ENCODE measurements around the gene SLC4A4. TPM values are rescaled to one million over a fixed set of nuclear protein-coding genes. Genes with fewer than 3 reads are reported as not detected.

The SLC4A4 gene
- total RNA-seq, 1 donor from 2014 or later, result 3.0 TPM

GRCh38 chr4:71593311-71593710, 254.5 kb downstream of the SLC4A4 start:
- H3K4me1 Mint-ChIP-seq (ENCODE audit: low read depth, unreplicated experiment), result no peaks in the 10 kb centered on the region
- no peak overlapping the region for H3K9ac ChIP-seq (ENCODE audit: low read length)
- no peaks in the 10 kb centered on the region for H3K9me3 ChIP-seq (ENCODE audit: insufficient read depth, low read depth, low read length)
- no peaks in the 10 kb centered on the region for H3K36me3 ChIP-seq (ENCODE audit: insufficient read depth, low read length)
- no peak overlapping the region for H3K4me3 ChIP-seq (ENCODE audit: insufficient read depth, low read depth, low read length)
- H3K27ac Mint-ChIP-seq (ENCODE audit: unreplicated experiment), result no peak overlapping the region
- no peaks in the 10 kb centered on the region for H3K79me2 ChIP-seq (ENCODE audit: insufficient read depth, low read length)
- peak; percentile 29 for DNase-seq (ENCODE audit: low read depth)
- TF ChIP-seq EZH2 (IDR thresholded peaks at IDR 0.05; ENCODE audit: insufficient read depth, low read length) (no peak), CTCF (IDR thresholded peaks at IDR 0.05; ENCODE audit: insufficient read depth, low read depth, low read length) (no peak)
- H2AFZ ChIP-seq (ENCODE audit: low read depth, low read length), result no peak overlapping the region
- no peak overlapping the region for H3K4me3 Mint-ChIP-seq (ENCODE audit: unreplicated experiment)
- no peak overlapping the region for H3K27ac ChIP-seq (ENCODE audit: low read depth, low read length)
- no peaks in the 10 kb centered on the region for H3K36me3 Mint-ChIP-seq (ENCODE audit: low read depth, unreplicated experiment)
- no peaks in the 10 kb centered on the region for H3K27me3 ChIP-seq (ENCODE audit: insufficient read depth, low read length)
- peaks cover 4% of the 10 kb centered on the region for H3K9me3 Mint-ChIP-seq (ENCODE audit: unreplicated experiment)
- no peaks in the 10 kb centered on the region for H3K4me1 ChIP-seq (ENCODE audit: insufficient read depth, low read length)
- no peaks in the 10 kb centered on the region for H4K20me1 ChIP-seq (ENCODE audit: insufficient read depth, low read length)
- no peak overlapping the region for H3K4me2 ChIP-seq (ENCODE audit: low read length)
- H3K27me3 Mint-ChIP-seq (ENCODE audit: low read depth, unreplicated experiment), result no peaks in the 10 kb centered on the region
- no peak for FAIRE-seq

DNA sequence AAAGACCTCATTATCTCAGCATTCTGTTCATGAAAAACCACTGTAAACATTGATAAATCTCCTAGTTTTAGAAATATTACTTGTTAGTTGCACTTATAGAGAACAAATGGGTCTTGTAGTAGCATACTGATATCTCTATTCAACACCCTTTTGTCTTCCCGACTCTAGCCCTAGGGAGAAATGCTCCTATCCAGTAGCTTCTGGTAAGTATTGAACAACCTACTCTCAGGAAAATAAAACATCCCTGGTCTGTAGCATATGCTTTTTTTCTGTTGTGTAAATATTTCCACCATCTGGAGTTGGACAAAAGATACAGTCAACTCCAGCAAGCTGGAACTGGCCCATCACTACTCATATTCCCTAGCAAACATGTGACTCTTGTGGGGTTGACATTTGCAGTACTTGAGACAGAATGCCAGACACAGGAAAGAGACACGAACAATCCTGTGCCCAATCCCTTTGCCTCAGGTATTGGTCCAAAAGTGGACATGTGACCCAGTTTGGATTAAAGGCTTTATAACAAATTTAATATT, 256.8 kb downstream of the SLC4A4 start:
- DNase-seq (ENCODE audit: low read depth) (no peak), FAIRE-seq (no peak)
- no peaks in the 10 kb centered on the region for H3K36me3 ChIP-seq (ENCODE audit: insufficient read depth, low read length)
- H3K4me3 Mint-ChIP-seq (ENCODE audit: unreplicated experiment), result no peak overlapping the region
- H3K4me1 Mint-ChIP-seq (ENCODE audit: low read depth, unreplicated experiment), result no peaks in the 10 kb centered on the region
- no peaks in the 10 kb centered on the region for H3K79me2 ChIP-seq (ENCODE audit: insufficient read depth, low read length)
- H3K4me1 ChIP-seq (ENCODE audit: insufficient read depth, low read length), result no peaks in the 10 kb centered on the region
- H3K27me3 Mint-ChIP-seq (ENCODE audit: low read depth, unreplicated experiment), result no peaks in the 10 kb centered on the region
- no peak overlapping the region for H3K4me2 ChIP-seq (ENCODE audit: low read length)
- H4K20me1 ChIP-seq (ENCODE audit: insufficient read depth, low read length), result no peaks in the 10 kb centered on the region
- no peak overlapping the region for H2AFZ ChIP-seq (ENCODE audit: low read depth, low read length)
- no peak overlapping the region for H3K27ac Mint-ChIP-seq (ENCODE audit: unreplicated experiment)
- no peaks in the 10 kb centered on the region for H3K9me3 ChIP-seq (ENCODE audit: insufficient read depth, low read depth, low read length)
- TF ChIP-seq EZH2 (IDR thresholded peaks at IDR 0.05; ENCODE audit: insufficient read depth, low read length) (no peak), CTCF (IDR thresholded peaks at IDR 0.05; ENCODE audit: insufficient read depth, low read depth, low read length) (no peak)
- no peaks in the 10 kb centered on the region for H3K9me3 Mint-ChIP-seq (ENCODE audit: unreplicated experiment)
- H3K4me3 ChIP-seq (ENCODE audit: insufficient read depth, low read depth, low read length), result no peak overlapping the region
- no peak overlapping the region for H3K9ac ChIP-seq (ENCODE audit: low read length)
- H3K27me3 ChIP-seq (ENCODE audit: insufficient read depth, low read length), result no peaks in the 10 kb centered on the region
- H3K27ac ChIP-seq (ENCODE audit: low read depth, low read length), result no peak overlapping the region
- H3K36me3 Mint-ChIP-seq (ENCODE audit: low read depth, unreplicated experiment), result no peaks in the 10 kb centered on the region

- Histone ChIP-seq H3K36me3 (ENCODE audit: insufficient read depth, low read length) (no peaks in the 10 kb centered on the region), H3K4me2 (ENCODE audit: low read length) (no peak overlapping the region), H3K79me2 (ENCODE audit: insufficient read depth, low read length) (no peaks in the 10 kb centered on the region), H3K4me3 (ENCODE audit: insufficient read depth, low read depth, low read length) (no peak overlapping the region), H3K27me3 (ENCODE audit: insufficient read depth, low read length) (no peaks in the 10 kb centered on the region), H3K27ac (ENCODE audit: low read depth, low read length) (no peak overlapping the region), H2AFZ (ENCODE audit: low read depth, low read length) (no peak overlapping the region), H3K9me3 (ENCODE audit: insufficient read depth, low read depth, low read length) (no peaks in the 10 kb centered on the region), H3K9ac (ENCODE audit: low read length) (no peak overlapping the region), H3K4me1 (ENCODE audit: insufficient read depth, low read length) (peaks cover 10% of the 10 kb centered on the region), H4K20me1 (ENCODE audit: insufficient read depth, low read length) (no peaks in the 10 kb centered on the region)
- Mint-ChIP-seq H3K4me3 (ENCODE audit: unreplicated experiment) (no peak overlapping the region), H3K4me1 (ENCODE audit: low read depth, unreplicated experiment) (peaks cover 13% of the 10 kb centered on the region), H3K27me3 (ENCODE audit: low read depth, unreplicated experiment) (no peaks in the 10 kb centered on the region), H3K9me3 (ENCODE audit: unreplicated experiment) (no peaks in the 10 kb centered on the region), H3K27ac (ENCODE audit: unreplicated experiment) (no peak overlapping the region), H3K36me3 (ENCODE audit: low read depth, unreplicated experiment) (no peaks in the 10 kb centered on the region)
- FAIRE-seq (no peak), DNase-seq (ENCODE audit: low read depth) (no peak)
- TF ChIP-seq CTCF (IDR thresholded peaks at IDR 0.05; ENCODE audit: insufficient read depth, low read depth, low read length), result no peak
- TF ChIP-seq EZH2 (IDR thresholded peaks at IDR 0.05; ENCODE audit: insufficient read depth, low read length), result no peak
These were observed 260.8 kb downstream of the SLC4A4 start for GRCh38 chr4:71599578-71599977.
